Gastroesophageal sphincter (tissue), 4 donors: ENCODE measurements around the gene USP16. TPM values are rescaled to one million over a fixed set of nuclear protein-coding genes. Genes with fewer than 3 reads are reported as not detected.

Experiments
- ATAC-seq: fragments of 150-250 bp; one replicate; pipeline ENCODE4 v1.9.1; 2016; ENCODE audit warnings: mild to moderate bottlenecking, moderate library complexity
- H3K27ac ChIP-seq, 4 donors: fragments of 200-600 bp; sonication (generic) in 3 of 4; 1 replicate in 3 of 4; 2 replicates in 1 of 4; pipeline ENCODE4 v1.5.1; 2016 to 2019
- H3K27me3 ChIP-seq: fragments of 200-600 bp; sonication (generic); one replicate; pipeline ENCODE4 v1.5.1; 2019
- H3K36me3 ChIP-seq, 2 donors: fragments of 200-600 bp; sonication (generic); one replicate each; pipeline ENCODE4 v1.5.1; 2019; ENCODE audit warnings: control low read depth in 1 of 2
- H3K4me1 ChIP-seq, 3 donors: fragments of 200-600 bp; sonication (generic); 1 replicate in 2 of 3; 2 replicates in 1 of 3; pipeline ENCODE4 v1.5.1; 2016 to 2019; ENCODE audit warnings: control low read depth in 2 of 3
- H3K4me3 ChIP-seq, 2 donors: fragments of 200-600 bp; sonication (generic); one replicate each; pipeline ENCODE4 v1.5.1; 2019; ENCODE audit warnings: mild to moderate bottlenecking in 1 of 2, moderate library complexity in 1 of 2
- H3K9me3 ChIP-seq, 3 donors: fragments of 200-600 bp; sonication (generic); one replicate each; pipeline ENCODE4 v1.5.1; 2017 to 2019; ENCODE audit warnings: control low read depth in 2 of 3
- CTCF ChIP-seq, 4 experiments: fragments of 200-600 bp in 2 of 4; fragments of 450-650 bp in 2 of 4; sonication (generic) in 1 of 4; IDR thresholded peaks; one replicate each; pipeline ENCODE4 v1.5.1; 2017 to 2019; ENCODE audit warnings: antibody characterized with exemption in 4 of 4, mild to moderate bottlenecking in 2 of 4, moderate library complexity in 2 of 4
- EP300 ChIP-seq: sonication (generic); formaldehyde crosslinking; IDR thresholded peaks from one replicate; pipeline ENCODE4 v1.6.1; 2017; ENCODE audit warnings: antibody characterized with exemption, mild to moderate bottlenecking
- POLR2A ChIP-seq, 2 donors: fragments of 450-650 bp; IDR thresholded peaks; one replicate each; pipeline ENCODE4 v1.6.1; 2017; ENCODE audit warnings: antibody characterized with exemption in 2 of 2, mild to moderate bottlenecking in 2 of 2, moderate library complexity in 1 of 2
- POLR2AphosphoS5 ChIP-seq: sonication (generic); formaldehyde crosslinking; IDR thresholded peaks from one replicate; pipeline ENCODE4 v1.6.1; 2017; ENCODE audit warnings: antibody characterized with exemption
- WGBS, 2 donors: methylation state at CpG; one replicate each; pipeline ENCODE4 v1.1.5; 2018; ENCODE audit warnings: low coverage in 1 of 2; 5-methylcytosine and 5-hydroxymethylcytosine counted together
- total RNA-seq, 4 donors: library from RNA; depleted of rRNA; stranded (reverse); fragments of >200 nt; gene quantifications; one replicate each; pipeline ENCODE4 v1.1.0, GENCODE V29; 2016

The USP16 gene
- total RNA-seq, 4 donors from 2014 or later, result 37.4 to 65.4 (median 45.7) TPM

- no peak overlapping the region for H3K4me3 ChIP-seq
- 77 to 96% methylated on average over 4 to 6 of the region's 8 CpGs for WGBS, 2 donors
- no peak for ATAC-seq
- TF ChIP-seq EP300 (no peak), POLR2A (IDR thresholded peaks at IDR 0.05) (no peak), CTCF (IDR thresholded peaks at IDR 0.05) (no peak), POLR2AphosphoS5 (no peak)
- H3K27me3 ChIP-seq, result no peaks in the 10 kb centered on the region
- H3K9me3 ChIP-seq, result no peaks in the 10 kb centered on the region
- peaks cover 0 to 16% (median 0%) of the 10 kb centered on the region in 3 donors for H3K4me1 ChIP-seq
- H3K36me3 ChIP-seq, result no peaks in the 10 kb centered on the region
- H3K27ac ChIP-seq, result no peak overlapping the region
Observed at GRCh38 chr21:29078869-29079767, 54.6 kb downstream of the USP16 start.

- no peak for ATAC-seq
- TF ChIP-seq POLR2AphosphoS5 (no peak), POLR2A (IDR thresholded peaks at IDR 0.05) (no peak), CTCF (IDR thresholded peaks at IDR 0.05) (no peak), EP300 (no peak)
- no peak overlapping the region for H3K27ac ChIP-seq
- no peak overlapping the region for H3K4me3 ChIP-seq
- H3K4me1 ChIP-seq, result peaks cover 0 to 7% (median 0%) of the 10 kb centered on the region in 3 donors
- H3K36me3 ChIP-seq, result no peaks in the 10 kb centered on the region
- H3K9me3 ChIP-seq, result no peaks in the 10 kb centered on the region
- no peaks in the 10 kb centered on the region for H3K27me3 ChIP-seq
- 61 to 71% methylated on average over 4 to 6 of the region's 6 CpGs for WGBS, 2 donors
Observed at GRCh38 chr21:29080454-29080941, 56.0 kb downstream of the USP16 start.

- Histone ChIP-seq H3K9me3 (no peaks in the 10 kb centered on the region), H3K36me3 (no peaks in the 10 kb centered on the region), H3K27ac (no peak overlapping the region), H3K27me3 (no peaks in the 10 kb centered on the region), H3K4me1 (no peaks in the 10 kb centered on the region), H3K4me3 (no peak overlapping the region)
- no peak for TF ChIP-seq POLR2AphosphoS5
- no peak for TF ChIP-seq POLR2A (IDR thresholded peaks at IDR 0.05)
- no peak for TF ChIP-seq EP300
- TF ChIP-seq CTCF (IDR thresholded peaks at IDR 0.05), result no peak
- 87 to 91% methylated on average over 3 of the region's 3 CpGs for WGBS, 2 donors
- ATAC-seq, result no peak
Observed at GRCh38 chr21:29082046-29082815, 57.8 kb downstream of the USP16 start.

- Histone ChIP-seq H3K27me3 (no peaks in the 10 kb centered on the region), H3K27ac (no peak overlapping the region), H3K9me3 (no peaks in the 10 kb centered on the region), H3K4me3 (no peak overlapping the region), H3K4me1 (no peaks in the 10 kb centered on the region), H3K36me3 (no peaks in the 10 kb centered on the region)
- 94 to 100% methylated on average over 3 of the region's 3 CpGs for WGBS, 2 donors
- no peak for ATAC-seq
- TF ChIP-seq POLR2AphosphoS5 (no peak), EP300 (no peak)
Observed at GRCh38 chr21:29083306-29083705, 58.8 kb downstream of the USP16 start.

GRCh38 chr21:29084372-29084771, 59.9 kb downstream of the USP16 start:
- Histone ChIP-seq H3K27me3 (no peaks in the 10 kb centered on the region), H3K27ac (no peak overlapping the region), H3K9me3 (no peaks in the 10 kb centered on the region), H3K4me1 (peaks cover 0 to 1% (median 0%) of the 10 kb centered on the region in 3 donors), H3K36me3 (no peaks in the 10 kb centered on the region), H3K4me3 (no peak overlapping the region)
- no peak for ATAC-seq
- 40 to 54% methylated on average over 2 of the region's 2 CpGs for WGBS, 2 donors
- TF ChIP-seq POLR2AphosphoS5 (no peak), POLR2A (IDR thresholded peaks at IDR 0.05) (no peak), CTCF (IDR thresholded peaks at IDR 0.05) (no peak), EP300 (no peak)
